Neural cell (in vitro differentiated cells): ENCODE measurements around the gene OS9. TPM values are rescaled to one million over a fixed set of nuclear protein-coding genes. Genes with fewer than 3 reads are reported as not detected.

ENCODE experiments used
- H2AFZ ChIP-seq: fragments of 200-600, 300-800 bp; sonication (generic), shearing (Covaris generic); 2 replicates; pipeline ENCODE4 v1.6.0; 2014; ENCODE audit warnings: low read depth, mild to moderate bottlenecking, antibody characterized with exemption, low read length, moderate library complexity
- H3F3A ChIP-seq: fragments of 200-600 bp; shearing (Covaris generic); 2 replicates; pipeline ENCODE4 v1.6.1; 2016; ENCODE audit warnings: mild to moderate bottlenecking, moderate library complexity, mixed read lengths, antibody characterized with exemption, low read length; ENCODE audit not compliant: insufficient read depth, poor library complexity, severe bottlenecking
- H3K27ac ChIP-seq: fragments of 200-600, 300-800 bp; sonication (generic), shearing (Covaris generic); 2 replicates; pipeline ENCODE4 v1.5.1; 2014; ENCODE audit warnings: mild to moderate bottlenecking, low read length, moderate library complexity
- H3K27me3 ChIP-seq: fragments of 300-800, 200-600 bp; sonication (generic), shearing (Covaris generic); 2 replicates; pipeline ENCODE4 v1.6.0; 2014; ENCODE audit warnings: mild to moderate bottlenecking, low read depth, low read length, moderate library complexity; ENCODE audit not compliant: insufficient read depth
- H3K36me3 ChIP-seq: fragments of 300-800, 200-600 bp; sonication (generic), shearing (Covaris generic); 2 replicates; pipeline ENCODE4 v1.5.1; 2014; ENCODE audit warnings: mild to moderate bottlenecking, antibody characterized with exemption, low read length, moderate library complexity; ENCODE audit not compliant: insufficient read depth
- H3K4me2 ChIP-seq: fragments of 300-800, 200-600 bp; sonication (generic), shearing (Covaris generic); 2 replicates; pipeline ENCODE4 v1.6.0; 2014; ENCODE audit warnings: mild to moderate bottlenecking, low read length
- H3K4me3 ChIP-seq: fragments of 300-800, 200-600 bp; sonication (generic), shearing (Covaris generic); 2 replicates; pipeline ENCODE4 v1.5.1; 2014; ENCODE audit warnings: mild to moderate bottlenecking, low read length, moderate library complexity
- H3K79me2 ChIP-seq: fragments of 200-600 bp; shearing (Covaris generic); replicated peaks from 2 replicates; pipeline ENCODE4 v1.6.0; 2014; ENCODE audit warnings: mild to moderate bottlenecking, low read length, moderate library complexity; ENCODE audit not compliant: insufficient read depth
- H3K9ac ChIP-seq: fragments of 300-800, 200-600 bp; sonication (generic), shearing (Covaris generic); 2 replicates; pipeline ENCODE4 v1.6.1; 2016; ENCODE audit warnings: mild to moderate bottlenecking, low read length, mixed read lengths
- H3K9me2 ChIP-seq: fragments of 200-600 bp; shearing (Covaris generic); 2 replicates; pipeline ENCODE4 v1.6.1; 2016; ENCODE audit warnings: mild to moderate bottlenecking, low read length, mixed read lengths; ENCODE audit not compliant: insufficient read depth
- H3K9me3 ChIP-seq: fragments of 200-600, 300-800 bp; sonication (generic), shearing (Covaris generic); 2 replicates; pipeline ENCODE4 v1.6.1; 2016; ENCODE audit warnings: mild to moderate bottlenecking, mixed run types, low read length, moderate library complexity, mixed read lengths
- H4K20me1 ChIP-seq: fragments of 200-600 bp; shearing (Covaris generic); 2 replicates; pipeline ENCODE4 v1.6.1; 2016; ENCODE audit warnings: mild to moderate bottlenecking, mixed run types; ENCODE audit not compliant: insufficient read depth
- CTCF ChIP-seq: fragments of 450-650 bp; IDR thresholded peaks from 2 replicates; pipeline ENCODE4 v1.5.1; 2014; ENCODE audit warnings: antibody characterized with exemption, mild to moderate bottlenecking, moderate library complexity; ENCODE audit not compliant: poor library complexity, severe bottlenecking
- EP300 ChIP-seq: fragments of 450-650 bp; conservative IDR thresholded peaks from 2 replicates; pipeline ENCODE4 v1.6.1; 2014; ENCODE audit warnings: antibody characterized with exemption, mild to moderate bottlenecking, moderate library complexity; ENCODE audit not compliant: poor library complexity, severe bottlenecking
- EZH2 ChIP-seq: fragments of 200-600, 300-800 bp; shearing (Covaris generic), sonication (generic); IDR thresholded peaks from 2 replicates; pipeline ENCODE4 v1.6.1; 2014; ENCODE audit warnings: antibody characterized with exemption, low read length, borderline replicate concordance, mild to moderate bottlenecking; ENCODE audit not compliant: insufficient read depth, poor library complexity, severe bottlenecking
- MXI1 ChIP-seq: fragments of 450-650 bp; conservative IDR thresholded peaks from 2 replicates; pipeline ENCODE4 v1.6.1; 2014; ENCODE audit warnings: antibody characterized with exemption, mild to moderate bottlenecking; ENCODE audit not compliant: poor library complexity, severe bottlenecking
- POLR2AphosphoS5 ChIP-seq: IDR thresholded peaks from 2 replicates; pipeline ENCODE4 v1.6.1; 2012
- RAD21 ChIP-seq: fragments of 450-650 bp; conservative IDR thresholded peaks from 2 replicates; pipeline ENCODE4 v1.6.1; 2014; ENCODE audit warnings: antibody characterized with exemption, mild to moderate bottlenecking, moderate library complexity
- SMC3 ChIP-seq: fragments of 450-650 bp; conservative IDR thresholded peaks from 2 replicates; pipeline ENCODE4 v1.6.1; 2014; ENCODE audit warnings: antibody characterized with exemption, mild to moderate bottlenecking, moderate library complexity; ENCODE audit not compliant: poor library complexity
- TAF1 ChIP-seq: IDR thresholded peaks from 2 replicates; pipeline ENCODE4 v1.6.1; 2012; ENCODE audit warnings: low read depth
- polyA plus RNA-seq: library from polyadenylated mRNA; depleted of rRNA; stranded (reverse); fragments of >200 nt; gene quantifications from 2 replicates; pipeline ENCODE4 v1.2.3, GENCODE V29; 2014
- TF ChIP-seq, protein P1 (sequence below): IDR thresholded peaks from 2 replicates; pipeline ENCODE4 v1.6.1; 2012; ENCODE audit warnings: borderline replicate concordance

Gene OS9
- polyA plus RNA-seq, 1 donor from 2014 or later, result 248 TPM

GRCh38 chr12:57724003-57724935 is 30.3 kb downstream of the OS9 start:
- Histone ChIP-seq H2AFZ (no peak overlapping the region), H3K9me2 (no peaks in the 10 kb centered on the region), H3K79me2 (no peaks in the 10 kb centered on the region), H4K20me1 (no peaks in the 10 kb centered on the region), H3F3A (no peaks in the 10 kb centered on the region), H3K27ac (no peak overlapping the region), H3K9me3 (no peaks in the 10 kb centered on the region), H3K27me3 (peaks cover 35% of the 10 kb centered on the region), H3K9ac (no peak overlapping the region), H3K4me2 (no peak overlapping the region), H3K36me3 (peaks cover 4% of the 10 kb centered on the region), H3K4me3 (no peak overlapping the region)
- TF ChIP-seq TAF1 (no peak), EZH2 (no peak), MXI1 (no peak), RAD21 (no peak), CTCF (no peak), SMC3 (no peak), POLR2AphosphoS5 (no peak), EP300 (no peak)
- TF ChIP-seq, protein P1, sequence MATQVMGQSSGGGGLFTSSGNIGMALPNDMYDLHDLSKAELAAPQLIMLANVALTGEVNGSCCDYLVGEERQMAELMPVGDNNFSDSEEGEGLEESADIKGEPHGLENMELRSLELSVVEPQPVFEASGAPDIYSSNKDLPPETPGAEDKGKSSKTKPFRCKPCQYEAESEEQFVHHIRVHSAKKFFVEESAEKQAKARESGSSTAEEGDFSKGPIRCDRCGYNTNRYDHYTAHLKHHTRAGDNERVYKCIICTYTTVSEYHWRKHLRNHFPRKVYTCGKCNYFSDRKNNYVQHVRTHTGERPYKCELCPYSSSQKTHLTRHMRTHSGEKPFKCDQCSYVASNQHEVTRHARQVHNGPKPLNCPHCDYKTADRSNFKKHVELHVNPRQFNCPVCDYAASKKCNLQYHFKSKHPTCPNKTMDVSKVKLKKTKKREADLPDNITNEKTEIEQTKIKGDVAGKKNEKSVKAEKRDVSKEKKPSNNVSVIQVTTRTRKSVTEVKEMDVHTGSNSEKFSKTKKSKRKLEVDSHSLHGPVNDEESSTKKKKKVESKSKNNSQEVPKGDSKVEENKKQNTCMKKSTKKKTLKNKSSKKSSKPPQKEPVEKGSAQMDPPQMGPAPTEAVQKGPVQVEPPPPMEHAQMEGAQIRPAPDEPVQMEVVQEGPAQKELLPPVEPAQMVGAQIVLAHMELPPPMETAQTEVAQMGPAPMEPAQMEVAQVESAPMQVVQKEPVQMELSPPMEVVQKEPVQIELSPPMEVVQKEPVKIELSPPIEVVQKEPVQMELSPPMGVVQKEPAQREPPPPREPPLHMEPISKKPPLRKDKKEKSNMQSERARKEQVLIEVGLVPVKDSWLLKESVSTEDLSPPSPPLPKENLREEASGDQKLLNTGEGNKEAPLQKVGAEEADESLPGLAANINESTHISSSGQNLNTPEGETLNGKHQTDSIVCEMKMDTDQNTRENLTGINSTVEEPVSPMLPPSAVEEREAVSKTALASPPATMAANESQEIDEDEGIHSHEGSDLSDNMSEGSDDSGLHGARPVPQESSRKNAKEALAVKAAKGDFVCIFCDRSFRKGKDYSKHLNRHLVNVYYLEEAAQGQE, result no peak

- Histone ChIP-seq H3K9ac (no peak overlapping the region), H4K20me1 (no peaks in the 10 kb centered on the region), H3K4me3 (no peak overlapping the region), H2AFZ (no peak overlapping the region), H3K27me3 (peaks cover 42% of the 10 kb centered on the region), H3K79me2 (no peaks in the 10 kb centered on the region), H3K27ac (no peak overlapping the region), H3K9me2 (no peaks in the 10 kb centered on the region), H3K4me2 (no peak overlapping the region), H3F3A (no peaks in the 10 kb centered on the region), H3K9me3 (no peaks in the 10 kb centered on the region), H3K36me3 (peaks cover 4% of the 10 kb centered on the region)
- no peak for TF ChIP-seq TAF1
Measured at GRCh38 chr12:57724936-57725740, 31.2 kb downstream of the OS9 start.
